Panc1 (cell line): ENCODE results near the gene DEK. TPM values are rescaled to one million over a fixed set of nuclear protein-coding genes. Genes with fewer than 3 reads are reported as not detected.
"Not testable (repeated sequence)": the region's sequence is repeated elsewhere in the genome, so short reads cannot be mapped to it uniquely, and the experiment has no call there.

Experiments used
- ATAC-seq: fragments of 200-7000 bp; cut with Tn5 transposase; 2 replicates; pipeline ENCODE4 v1.9.1; 2020; ENCODE audit warnings: mild to moderate bottlenecking, moderate library complexity
- BruUV-seq: library from RNA; stranded (reverse); fragments of 400-500 nt; replicated peaks from 2 replicates; lab custom pipeline; 2021; lab: Mats Ljungman, UMichigan
- CTCF ChIA-PET: fragments of 300-600 bp; sonication (Branson Sonifier 250); formaldehyde crosslinking; loops from one replicate; lab custom pipeline; 2022; ENCODE audit warnings: antibody characterized with exemption; lab: Charles Lee
- POLR2A ChIA-PET: fragments of 300-600 bp; sonication (Branson Sonifier 250); formaldehyde crosslinking; loops from one replicate; lab custom pipeline; 2022; ENCODE audit warnings: antibody characterized with exemption; lab: Charles Lee
- DNase-seq: peaks from one replicate; pipeline ENCODE4 v3.0.0-alpha.2; 2010; ENCODE audit warnings: low read depth, low spot score
- H3K27ac ChIP-seq: 2 replicates; pipeline ENCODE4 v1.5.1; 2011; ENCODE audit warnings: mild to moderate bottlenecking, low read length, inconsistent platforms
- H3K27me3 ChIP-seq: fragments of 200-500 bp; sonication (Bioruptor generic); 2 replicates; pipeline ENCODE4 v1.6.0; 2014; ENCODE audit warnings: low read length, inconsistent platforms; ENCODE audit not compliant: control insufficient read depth, insufficient read depth
- H3K36me3 ChIP-seq: fragments of 200-500 bp; sonication (Bioruptor generic); 2 replicates; pipeline ENCODE4 v1.5.1; 2014; ENCODE audit warnings: inconsistent platforms, mild to moderate bottlenecking, low read length, moderate library complexity; ENCODE audit not compliant: control insufficient read depth, insufficient read depth
- H3K4me1 ChIP-seq: 2 replicates; pipeline ENCODE4 v1.5.1; 2011; ENCODE audit warnings: inconsistent platforms, mild to moderate bottlenecking, low read length, moderate library complexity; ENCODE audit not compliant: control insufficient read depth, insufficient read depth
- H3K4me3 ChIP-seq, 2 experiments: 2 replicates each; pipeline ENCODE4 v1.5.1; 2011 to 2012; ENCODE audit warnings: low read depth in 2 of 2, low read length in 2 of 2, mild to moderate bottlenecking in 2 of 2, inconsistent platforms in 1 of 2, moderate library complexity in 1 of 2
- H3K9me3 ChIP-seq: fragments of 200-500 bp; sonication (Bioruptor generic); 2 replicates; pipeline ENCODE4 v1.5.1; 2014; ENCODE audit warnings: low read depth, mild to moderate bottlenecking, inconsistent platforms, low read length, moderate library complexity; ENCODE audit not compliant: control insufficient read depth, insufficient read depth
- POLR2AphosphoS5 ChIP-seq: IDR thresholded peaks from 2 replicates; pipeline ENCODE4 v1.6.1; 2012; ENCODE audit warnings: mild to moderate bottlenecking, low read depth, low read length, moderate library complexity
- SIN3A ChIP-seq: IDR thresholded peaks from 2 replicates; pipeline ENCODE4 v1.6.1; 2012; ENCODE audit warnings: low read depth, mild to moderate bottlenecking, low read length, moderate library complexity, borderline replicate concordance; ENCODE audit not compliant: insufficient read depth
- TCF7L2 ChIP-seq: IDR thresholded peaks from 2 replicates; pipeline ENCODE4 v1.6.1; 2011; ENCODE audit warnings: mild to moderate bottlenecking, low read depth, low read length, inconsistent platforms
- in situ Hi-C: cut with HindIII; loops from 2 replicates; pipeline ENCODE4 v1.10.0; 2016; ENCODE audit warnings: low sequenced_read_pairs, low pct_unique_long_range_greater_than_20kb
- intact Hi-C: fragments of 100-400 bp; cut with micrococcal nuclease; formaldehyde crosslinking; loops from one replicate; pipeline ENCODE4 v1.10.0; 2022; ENCODE audit not compliant: unreplicated experiment
- total RNA-seq: library from RNA; stranded (reverse); gene quantifications from one replicate; pipeline ENCODE4 v1.2.1, GENCODE V29; 2021; ENCODE audit not compliant: unreplicated experiment
- TF ChIP-seq, protein P1 (sequence below), 2 experiments: IDR thresholded peaks; 2 replicates each; pipeline ENCODE4 v1.6.1; 2011 to 2012; ENCODE audit warnings: low read depth in 2 of 2, control low read depth in 1 of 2, low read length in 1 of 2, mild to moderate bottlenecking in 1 of 2, moderate library complexity in 1 of 2; ENCODE audit not compliant: insufficient read depth in 1 of 2
- TF ChIP-seq, protein P2 (sequence below): fragments of 450-650 bp; IDR thresholded peaks from 2 replicates; pipeline ENCODE4 v1.5.1; 2017; ENCODE audit warnings: mild to moderate bottlenecking

The DEK gene
- total RNA-seq, 1 experiment from 2014 or later: 177 TPM

DNA sequence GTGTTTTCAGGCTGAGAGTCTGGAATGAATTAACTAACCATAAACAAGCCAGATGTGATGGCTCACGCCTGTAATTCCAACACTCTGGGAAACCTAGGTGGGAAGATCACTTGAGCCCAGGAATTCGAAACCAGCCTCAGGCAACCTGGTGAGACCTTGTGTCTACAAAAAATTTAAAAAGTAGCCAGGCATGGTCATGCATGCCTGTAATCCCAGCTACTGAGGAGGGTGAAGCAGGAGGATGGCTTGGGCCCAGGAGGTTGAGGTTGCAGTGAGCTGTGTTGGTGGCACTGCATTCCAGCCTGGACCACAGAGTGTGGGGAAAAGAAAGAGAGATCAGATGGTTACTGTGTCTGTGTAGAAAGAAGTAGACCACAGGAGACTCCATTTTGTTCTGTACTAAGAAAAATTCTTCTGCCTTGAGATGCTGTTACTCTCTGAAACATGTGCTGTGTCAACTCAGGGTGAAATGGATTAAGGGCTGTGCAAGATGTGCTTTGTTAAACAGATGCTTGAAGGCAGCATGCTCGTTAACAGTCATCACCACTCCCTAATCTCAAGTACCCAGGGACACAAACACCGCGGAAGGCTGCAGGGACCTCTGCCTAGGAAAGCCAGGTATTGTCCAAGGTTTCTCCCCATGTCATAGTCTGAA lies 37.8 kb downstream of the DEK start:
- BruUV-seq, POLR2A ChIA-PET, H3K27ac ChIP-seq, H3K27me3 ChIP-seq, H3K4me1 ChIP-seq, H3K4me3 ChIP-seq, H3K9me3 ChIP-seq, DNase-seq, in situ Hi-C loops, CTCF ChIA-PET, intact Hi-C loops: not testable (repeated sequence)
- peak; percentile 48; the same call in 1 of the 2 replicates for ATAC-seq
- H3K36me3 ChIP-seq: peaks cover 53% of the 10 kb centered on the region

GRCh38 chr6:18221288-18221615 lies 43.1 kb downstream of the DEK start:
- no peak for ATAC-seq
- Histone ChIP-seq H3K27me3 (no peaks in the 10 kb centered on the region), H3K9me3 (no peaks in the 10 kb centered on the region), H3K27ac (no peak overlapping the region), H3K4me3 (no peak overlapping the region), H3K36me3 (peaks cover 42% of the 10 kb centered on the region), H3K4me1 (no peaks in the 10 kb centered on the region)
- TF ChIP-seq SIN3A (no peak), TCF7L2 (no peak), POLR2AphosphoS5 (no peak)
- TF ChIP-seq, protein P1, sequence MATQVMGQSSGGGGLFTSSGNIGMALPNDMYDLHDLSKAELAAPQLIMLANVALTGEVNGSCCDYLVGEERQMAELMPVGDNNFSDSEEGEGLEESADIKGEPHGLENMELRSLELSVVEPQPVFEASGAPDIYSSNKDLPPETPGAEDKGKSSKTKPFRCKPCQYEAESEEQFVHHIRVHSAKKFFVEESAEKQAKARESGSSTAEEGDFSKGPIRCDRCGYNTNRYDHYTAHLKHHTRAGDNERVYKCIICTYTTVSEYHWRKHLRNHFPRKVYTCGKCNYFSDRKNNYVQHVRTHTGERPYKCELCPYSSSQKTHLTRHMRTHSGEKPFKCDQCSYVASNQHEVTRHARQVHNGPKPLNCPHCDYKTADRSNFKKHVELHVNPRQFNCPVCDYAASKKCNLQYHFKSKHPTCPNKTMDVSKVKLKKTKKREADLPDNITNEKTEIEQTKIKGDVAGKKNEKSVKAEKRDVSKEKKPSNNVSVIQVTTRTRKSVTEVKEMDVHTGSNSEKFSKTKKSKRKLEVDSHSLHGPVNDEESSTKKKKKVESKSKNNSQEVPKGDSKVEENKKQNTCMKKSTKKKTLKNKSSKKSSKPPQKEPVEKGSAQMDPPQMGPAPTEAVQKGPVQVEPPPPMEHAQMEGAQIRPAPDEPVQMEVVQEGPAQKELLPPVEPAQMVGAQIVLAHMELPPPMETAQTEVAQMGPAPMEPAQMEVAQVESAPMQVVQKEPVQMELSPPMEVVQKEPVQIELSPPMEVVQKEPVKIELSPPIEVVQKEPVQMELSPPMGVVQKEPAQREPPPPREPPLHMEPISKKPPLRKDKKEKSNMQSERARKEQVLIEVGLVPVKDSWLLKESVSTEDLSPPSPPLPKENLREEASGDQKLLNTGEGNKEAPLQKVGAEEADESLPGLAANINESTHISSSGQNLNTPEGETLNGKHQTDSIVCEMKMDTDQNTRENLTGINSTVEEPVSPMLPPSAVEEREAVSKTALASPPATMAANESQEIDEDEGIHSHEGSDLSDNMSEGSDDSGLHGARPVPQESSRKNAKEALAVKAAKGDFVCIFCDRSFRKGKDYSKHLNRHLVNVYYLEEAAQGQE (IDR thresholded peaks at IDR 0.05; ENCODE audit: insufficient read depth in 1 of 2, low read depth in 2 of 2, low read length in 1 of 2): no peak
- TF ChIP-seq, protein P2, sequence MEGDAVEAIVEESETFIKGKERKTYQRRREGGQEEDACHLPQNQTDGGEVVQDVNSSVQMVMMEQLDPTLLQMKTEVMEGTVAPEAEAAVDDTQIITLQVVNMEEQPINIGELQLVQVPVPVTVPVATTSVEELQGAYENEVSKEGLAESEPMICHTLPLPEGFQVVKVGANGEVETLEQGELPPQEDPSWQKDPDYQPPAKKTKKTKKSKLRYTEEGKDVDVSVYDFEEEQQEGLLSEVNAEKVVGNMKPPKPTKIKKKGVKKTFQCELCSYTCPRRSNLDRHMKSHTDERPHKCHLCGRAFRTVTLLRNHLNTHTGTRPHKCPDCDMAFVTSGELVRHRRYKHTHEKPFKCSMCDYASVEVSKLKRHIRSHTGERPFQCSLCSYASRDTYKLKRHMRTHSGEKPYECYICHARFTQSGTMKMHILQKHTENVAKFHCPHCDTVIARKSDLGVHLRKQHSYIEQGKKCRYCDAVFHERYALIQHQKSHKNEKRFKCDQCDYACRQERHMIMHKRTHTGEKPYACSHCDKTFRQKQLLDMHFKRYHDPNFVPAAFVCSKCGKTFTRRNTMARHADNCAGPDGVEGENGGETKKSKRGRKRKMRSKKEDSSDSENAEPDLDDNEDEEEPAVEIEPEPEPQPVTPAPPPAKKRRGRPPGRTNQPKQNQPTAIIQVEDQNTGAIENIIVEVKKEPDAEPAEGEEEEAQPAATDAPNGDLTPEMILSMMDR: no peak
- no peak for DNase-seq
- in situ Hi-C loops (no loop called here), intact Hi-C loops (no loop called here)
- no TSS peak for BruUV-seq
- ChIA-PET CTCF (no interaction called here), POLR2A (no interaction called here)

GRCh38 chr6:18219591-18219990 lies 44.7 kb downstream of the DEK start:
- ChIA-PET POLR2A (no interaction called here), CTCF (no interaction called here)
- Histone ChIP-seq H3K27me3 (no peaks in the 10 kb centered on the region), H3K4me1 (no peaks in the 10 kb centered on the region), H3K36me3 (peaks cover 26% of the 10 kb centered on the region), H3K27ac (no peak overlapping the region), H3K4me3 (no peak overlapping the region), H3K9me3 (no peaks in the 10 kb centered on the region)
- no peak for ATAC-seq
- no peak for DNase-seq
- no peak for TF ChIP-seq SIN3A
- TF ChIP-seq, protein P1 (IDR thresholded peaks at IDR 0.05; ENCODE audit: insufficient read depth in 1 of 2, low read depth in 2 of 2, low read length in 1 of 2): no peak
- no peak for TF ChIP-seq TCF7L2
- TF ChIP-seq, protein P2: no peak
- no peak for TF ChIP-seq POLR2AphosphoS5
- intact Hi-C loops (no loop called here), in situ Hi-C loops (no loop called here)
- BruUV-seq: no TSS peak
